Measurements from ENCODE around the gene OR13C3. TPM values are rescaled to one million over a fixed set of nuclear protein-coding genes. Genes with fewer than 3 reads are reported as not detected.

The OR13C3 gene
- polyA plus RNA-seq, 3 donors: not detected

- Histone ChIP-seq H3K4me3 (replicated peaks in 1 of 3; ENCODE audit: low read depth in 2 of 3, low read length in 3 of 3) (no peak overlapping the region), H2AFZ (ENCODE audit: insufficient read depth, low read depth, low read length, poor library complexity, severe bottlenecking) (no peak overlapping the region), H3K36me3 (replicated peaks in 1 of 2; ENCODE audit: control insufficient read depth in 1 of 2, insufficient read depth in 2 of 2, low read length in 2 of 2) (no peaks in the 10 kb centered on the region), H3K4me1 (ENCODE audit: control insufficient read depth in 1 of 2, insufficient read depth in 2 of 2, low read length in 2 of 2) (no peaks in the 10 kb centered on the region), H3K79me2 (ENCODE audit: insufficient read depth, low read length) (no peaks in the 10 kb centered on the region), H3K9ac (ENCODE audit: insufficient read depth, low read length, poor library complexity, severe bottlenecking) (no peak overlapping the region), H3K9me3 (replicated peaks in 1 of 2; ENCODE audit: control insufficient read depth in 1 of 2, insufficient read depth in 1 of 2, low read length in 2 of 2) (no peaks in the 10 kb centered on the region), H4K20me1 (ENCODE audit: insufficient read depth, low read length) (no peaks in the 10 kb centered on the region), H3K27ac (ENCODE audit: low read depth in 1 of 2, low read length in 2 of 2) (no peak overlapping the region), H3K27me3 (ENCODE audit: control insufficient read depth in 2 of 2, insufficient read depth in 2 of 2, low read length in 2 of 2) (no peaks in the 10 kb centered on the region), H3K4me2 (replicated peaks; ENCODE audit: extremely low read depth, low read length, poor library complexity, severe bottlenecking) (no peak overlapping the region)
- peaks cover 0 to 11% (median 3%) of the 10 kb centered on the region in 7 donors for H3K9me3 Mint-ChIP-seq
- intact Hi-C loops (cut with micrococcal nuclease): no loop called here
- WGBS (ENCODE audit: insufficient coverage): no CpG with 5 or more reads among the region's 3 CpGs
- DNase-seq: no peak
- H3K4me3 Mint-ChIP-seq: no peak overlapping the region
- H3K27me3 Mint-ChIP-seq (ENCODE audit: low read depth in 3 of 3): peaks cover 0 to 2% (median 0%) of the 10 kb centered on the region in 3 donors
- no peak for TF ChIP-seq CTCF (IDR thresholded peaks at IDR 0.05)
- no peaks in the 10 kb centered on the region for H3K4me1 Mint-ChIP-seq
- H3K36me3 Mint-ChIP-seq: no peaks in the 10 kb centered on the region
- H3K27ac Mint-ChIP-seq: no peak overlapping the region
These were observed 41.8 kb downstream of the OR13C3 start for GRCh38 chr9:104494808-104495207.

Other genes starting within 250 kb of the OR13C3 start
- not detected for gene OR13F1, start 32.6 kb downstream of the OR13C3 start, polyA plus RNA-seq
- not detected for gene OR13C4, start 9.6 kb downstream of the OR13C3 start, polyA plus RNA-seq
- not detected for gene OR13C8, start 32.3 kb upstream of the OR13C3 start, polyA plus RNA-seq
- gene OR13C5, start 62.6 kb upstream of the OR13C3 start, polyA plus RNA-seq: not detected
- gene OR13C2, start 68.8 kb upstream of the OR13C3 start, polyA plus RNA-seq: not detected
- gene OR13C9, start 81.3 kb upstream of the OR13C3 start, polyA plus RNA-seq: not detected
- gene OR13D1, start 157.7 kb upstream of the OR13C3 start, polyA plus RNA-seq: not detected
- gene NIPSNAP3A, start 210.8 kb upstream of the OR13C3 start, polyA plus RNA-seq: 100 to 1,000 TPM in 1 of 3 donors, 10 to 100 TPM in 2; 26.9 to 103 (median 97.8) TPM
- gene NIPSNAP3B, start 227.3 kb upstream of the OR13C3 start, polyA plus RNA-seq: 1 to 10 TPM in 1 of 3 donors, under 1 TPM in 2; 0.61 to 1.1 (median 0.72) TPM